Sigmoid colon (tissue), 7 donors: ENCODE data around the gene C2orf42. TPM values are rescaled to one million over a fixed set of nuclear protein-coding genes. Genes with fewer than 3 reads are reported as not detected.
A peak's percentile ranks its signal among the peaks of the same experiment; 100 is the strongest.
"Not testable (repeated sequence)": the region's sequence is repeated elsewhere in the genome, so short reads cannot be mapped to it uniquely, and the experiment has no call there.

Experiments used
- DNase-seq: peaks from one replicate; pipeline ENCODE4 v3.0.0-alpha.2; 2019
- H3K27ac ChIP-seq, 4 donors: fragments of 200-600 bp; sonication (generic); one replicate each; pipeline ENCODE4 v1.5.1; 2016 to 2019; ENCODE audit warnings: mild to moderate bottlenecking in 1 of 4
- H3K27me3 ChIP-seq, 3 donors: fragments of 200-600 bp; sonication (generic); one replicate each; pipeline ENCODE4 v1.5.1; 2019; ENCODE audit warnings: mild to moderate bottlenecking in 1 of 3
- H3K36me3 ChIP-seq, 4 donors: fragments of 200-600 bp; sonication (generic); one replicate each; pipeline ENCODE4 v1.5.1; 2016 to 2019
- H3K4me1 ChIP-seq, 4 donors: fragments of 200-600 bp; sonication (generic); one replicate each; pipeline ENCODE4 v1.5.1; 2017 to 2019
- H3K4me3 ChIP-seq, 4 donors: fragments of 200-600 bp; sonication (generic); one replicate each; pipeline ENCODE4 v1.5.1; 2017 to 2019; ENCODE audit warnings: mild to moderate bottlenecking in 2 of 4, moderate library complexity in 1 of 4
- H3K9me3 ChIP-seq, 4 donors: fragments of 200-600 bp in 3 of 4; sonication (generic) in 3 of 4; one replicate each; pipeline versions ENCODE4 v1.5.1 to v1.6.1; 2013 to 2019
- EP300 ChIP-seq, 4 donors: sonication (generic); formaldehyde crosslinking; IDR thresholded peaks; one replicate each; pipeline ENCODE4 v1.6.1; 2017; ENCODE audit warnings: antibody characterized with exemption in 4 of 4
- POLR2A ChIP-seq, 2 donors: fragments of 450-650 bp; IDR thresholded peaks; one replicate each; pipeline ENCODE4 v1.6.1; 2016; ENCODE audit warnings: antibody characterized with exemption in 2 of 2, mild to moderate bottlenecking in 2 of 2, moderate library complexity in 2 of 2
- POLR2AphosphoS5 ChIP-seq, 4 donors: sonication (generic); formaldehyde crosslinking; IDR thresholded peaks; one replicate each; pipeline ENCODE4 v1.6.1; 2017; ENCODE audit warnings: antibody characterized with exemption in 4 of 4
- WGBS, 2 donors: extraction: QIAGEN DNeasy Blood & Tissue Kit; methylation state at CpG; one replicate each; pipeline ENCODE4 v1.1.7; 2013; 5-methylcytosine and 5-hydroxymethylcytosine counted together
- intact Hi-C: fragments of 100-400 bp; cut with DNase I; formaldehyde crosslinking; loops from one replicate; pipeline ENCODE4 v1.15.1; 2023
- polyA plus RNA-seq, 3 donors: library from polyadenylated mRNA; stranded (reverse); fragments of 200-250 nt; gene quantifications; one replicate each; pipeline ENCODE4 v1.2.3, GENCODE V29; 2013
- total RNA-seq, 4 donors: library from RNA; depleted of rRNA; stranded (reverse); fragments of >200 nt; gene quantifications; one replicate each; pipeline ENCODE4 v1.1.0, GENCODE V29; 2016
- TF ChIP-seq, protein P1 (sequence below), 4 experiments: fragments of 450-650 bp in 3 of 4; fragments of 200-600 bp in 1 of 4; IDR thresholded peaks; one replicate each; pipeline ENCODE4 v1.5.1; 2016 to 2019; ENCODE audit warnings: antibody characterized with exemption in 4 of 4, mild to moderate bottlenecking in 3 of 4, moderate library complexity in 2 of 4
- donor health status: healthy with polysubstance abuse.
- donor health status: Bipolar disorder and iron deficiency.
- donor health status: healthy.

Gene C2orf42
- total and polyA plus RNA-seq, 7 donors: 5.1 to 24.3 (median 8.8) TPM

GRCh38 chr2:70104231-70105111 lies 86.3 kb downstream of the C2orf42 start:
- H3K36me3 ChIP-seq: no peaks in the 10 kb centered on the region
- H3K9me3 ChIP-seq: no peaks in the 10 kb centered on the region
- H3K4me3 ChIP-seq: no peak overlapping the region
- TF ChIP-seq POLR2A (IDR thresholded peaks at IDR 0.05) (no peak), EP300 (IDR thresholded peaks at IDR 0.05) (no peak), POLR2AphosphoS5 (IDR thresholded peaks at IDR 0.05) (no peak)
- TF ChIP-seq, protein P1, sequence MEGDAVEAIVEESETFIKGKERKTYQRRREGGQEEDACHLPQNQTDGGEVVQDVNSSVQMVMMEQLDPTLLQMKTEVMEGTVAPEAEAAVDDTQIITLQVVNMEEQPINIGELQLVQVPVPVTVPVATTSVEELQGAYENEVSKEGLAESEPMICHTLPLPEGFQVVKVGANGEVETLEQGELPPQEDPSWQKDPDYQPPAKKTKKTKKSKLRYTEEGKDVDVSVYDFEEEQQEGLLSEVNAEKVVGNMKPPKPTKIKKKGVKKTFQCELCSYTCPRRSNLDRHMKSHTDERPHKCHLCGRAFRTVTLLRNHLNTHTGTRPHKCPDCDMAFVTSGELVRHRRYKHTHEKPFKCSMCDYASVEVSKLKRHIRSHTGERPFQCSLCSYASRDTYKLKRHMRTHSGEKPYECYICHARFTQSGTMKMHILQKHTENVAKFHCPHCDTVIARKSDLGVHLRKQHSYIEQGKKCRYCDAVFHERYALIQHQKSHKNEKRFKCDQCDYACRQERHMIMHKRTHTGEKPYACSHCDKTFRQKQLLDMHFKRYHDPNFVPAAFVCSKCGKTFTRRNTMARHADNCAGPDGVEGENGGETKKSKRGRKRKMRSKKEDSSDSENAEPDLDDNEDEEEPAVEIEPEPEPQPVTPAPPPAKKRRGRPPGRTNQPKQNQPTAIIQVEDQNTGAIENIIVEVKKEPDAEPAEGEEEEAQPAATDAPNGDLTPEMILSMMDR (IDR thresholded peaks at IDR 0.05): no peak
- no peak overlapping the region for H3K27ac ChIP-seq
- DNase-seq: peak; percentile 66
- H3K27me3 ChIP-seq: no peaks in the 10 kb centered on the region
- peaks cover 0 to 17% (median 15%) of the 10 kb centered on the region in 4 donors for H3K4me1 ChIP-seq
- 45 to 80% methylated on average over 11 of the region's 11 CpGs for whole genome bisulfite sequencing, 2 donors
- intact Hi-C loops: no loop called here

GRCh38 chr2:70103531-70104061 lies 87.2 kb downstream of the C2orf42 start:
- intact Hi-C loops: no loop called here
- Histone ChIP-seq H3K4me1 (peaks cover 0 to 12% (median 8%) of the 10 kb centered on the region in 4 donors), H3K27ac (no peak overlapping the region), H3K36me3 (no peaks in the 10 kb centered on the region), H3K27me3 (no peaks in the 10 kb centered on the region), H3K4me3 (no peak overlapping the region), H3K9me3 (no peaks in the 10 kb centered on the region)
- 80 to 88% methylated on average over 5 of the region's 5 CpGs for WGBS, 2 donors
- DNase-seq: peak; percentile 22
- TF ChIP-seq POLR2A (IDR thresholded peaks at IDR 0.05): no peak
- no peak for TF ChIP-seq POLR2AphosphoS5 (IDR thresholded peaks at IDR 0.05)
- TF ChIP-seq, protein P1 (IDR thresholded peaks at IDR 0.05): no peak
- TF ChIP-seq EP300 (IDR thresholded peaks at IDR 0.05): no peak

DNA sequence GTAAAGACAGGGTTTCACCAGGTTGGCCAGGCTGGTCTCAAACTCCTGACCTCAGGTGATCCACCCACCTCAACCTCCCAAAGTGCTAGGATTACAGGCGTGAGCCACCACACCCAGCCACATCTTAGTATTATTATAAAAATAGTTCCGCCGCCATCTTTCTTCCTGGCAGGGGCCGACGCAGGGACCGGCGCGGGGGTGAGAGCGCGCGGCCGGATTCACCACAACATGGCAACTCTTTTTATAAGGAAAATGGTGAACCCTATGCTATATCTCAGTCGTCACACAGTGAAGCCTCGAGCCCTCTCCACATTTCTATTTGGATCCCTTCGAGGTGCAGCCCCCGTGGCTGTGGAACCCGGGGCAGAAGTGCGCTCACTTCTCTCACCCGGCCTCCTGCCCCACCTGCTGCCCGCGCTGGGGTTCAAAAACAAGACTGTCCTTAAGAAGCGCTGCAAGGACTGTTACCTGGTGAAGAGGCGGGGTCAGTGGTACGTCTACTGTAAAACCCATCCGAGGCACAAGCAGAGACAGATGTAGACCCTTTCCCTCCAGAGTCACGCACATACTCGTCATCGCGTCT lies 88.4 kb downstream of the C2orf42 start:
- H3K27ac ChIP-seq, H3K4me3 ChIP-seq, H3K4me1 ChIP-seq, intact Hi-C loops, H3K27me3 ChIP-seq, H3K9me3 ChIP-seq, H3K36me3 ChIP-seq: not testable (repeated sequence)
- DNase-seq: peak; percentile 29
- WGBS, 2 donors: 96% methylated on average over 29 of the region's 29 CpGs

GRCh38 chr2:70101686-70102085 lies 89.1 kb downstream of the C2orf42 start:
- H3K4me1 ChIP-seq, DNase-seq, H3K27me3 ChIP-seq, intact Hi-C loops, H3K27ac ChIP-seq, H3K4me3 ChIP-seq, H3K36me3 ChIP-seq, H3K9me3 ChIP-seq: not testable (repeated sequence)
- 89 to 94% methylated on average over 11 of the region's 11 CpGs for WGBS, 2 donors

- DNase-seq: peak; percentile 10
- intact Hi-C loops: no loop called here
- Histone ChIP-seq H3K27me3 (no peaks in the 10 kb centered on the region), H3K4me3 (no peak overlapping the region), H3K27ac (no peak overlapping the region), H3K9me3 (no peaks in the 10 kb centered on the region), H3K4me1 (peaks cover 0 to 4% (median 0%) of the 10 kb centered on the region in 4 donors), H3K36me3 (no peaks in the 10 kb centered on the region)
- TF ChIP-seq EP300 (IDR thresholded peaks at IDR 0.05): no peak
- 95 to 97% methylated on average over 6 of the region's 6 CpGs for WGBS, 2 donors
These were observed 89.6 kb downstream of the C2orf42 start for GRCh38 chr2:70101174-70101573.

Other genes starting within 250 kb of the C2orf42 start
- 1 to 10 TPM; 1.1 to 1.4 (median 1.2) TPM for gene ASPRV1, start 229.4 kb downstream of the C2orf42 start, total RNA-seq
- 1 to 10 TPM; 1.1 to 1.2 (median 1.2) TPM for gene ASPRV1, start 229.4 kb downstream of the C2orf42 start, polyA plus RNA-seq
- gene PCBP1, start 103.5 kb downstream of the C2orf42 start, total RNA-seq: 100 to 1,000 TPM; 178 to 186 (median 182) TPM
- gene PCBP1, start 103.5 kb downstream of the C2orf42 start, polyA plus RNA-seq: 100 to 1,000 TPM; 269 to 311 (median 286) TPM
- 100 to 1,000 TPM in 2 of 4 donors, 10 to 100 TPM in 2; 94.8 to 132 (median 105) TPM for gene TIA1, start 57.6 kb upstream of the C2orf42 start, total RNA-seq
- gene TIA1, start 57.6 kb upstream of the C2orf42 start, polyA plus RNA-seq: 10 to 100 TPM in 2 of 3 donors, 1 to 10 TPM in 1; 9.7 to 41.6 (median 12.6) TPM
- gene PCYOX1, start 67.1 kb upstream of the C2orf42 start, total RNA-seq: 10 to 100 TPM; 46.8 to 66.2 (median 57.7) TPM
- 10 to 100 TPM in 1 of 3 donors, 1 to 10 TPM in 2; 4.2 to 14.1 (median 5.5) TPM for gene PCYOX1, start 67.1 kb upstream of the C2orf42 start, polyA plus RNA-seq
- gene SNRPG, start 102.7 kb upstream of the C2orf42 start, total RNA-seq: 100 to 1,000 TPM in 2 of 4 donors, 10 to 100 TPM in 2; 80.9 to 221 (median 143) TPM
- gene SNRPG, start 102.7 kb upstream of the C2orf42 start, polyA plus RNA-seq: 100 to 1,000 TPM; 188 to 219 (median 189) TPM
- 10 to 100 TPM; 20.0 to 25.3 (median 24.1) TPM for gene FAM136A, start 111.0 kb upstream of the C2orf42 start, total RNA-seq
- gene FAM136A, start 111.0 kb upstream of the C2orf42 start, polyA plus RNA-seq: 10 to 100 TPM; 43.2 to 52.7 (median 50.9) TPM